Sigmoid colon (tissue), 7 donors: ENCODE data around the gene SIM2. TPM values are rescaled to one million over a fixed set of nuclear protein-coding genes. Genes with fewer than 3 reads are reported as not detected.

Experiments used
- DNase-seq: peaks from one replicate; pipeline ENCODE4 v3.0.0-alpha.2; 2019
- H3K27ac ChIP-seq, 4 donors: fragments of 200-600 bp; sonication (generic); one replicate each; pipeline ENCODE4 v1.5.1; 2016 to 2019; ENCODE audit warnings: mild to moderate bottlenecking in 1 of 4
- H3K27me3 ChIP-seq, 3 donors: fragments of 200-600 bp; sonication (generic); one replicate each; pipeline ENCODE4 v1.5.1; 2019; ENCODE audit warnings: mild to moderate bottlenecking in 1 of 3
- H3K36me3 ChIP-seq, 4 donors: fragments of 200-600 bp; sonication (generic); one replicate each; pipeline ENCODE4 v1.5.1; 2016 to 2019
- H3K4me1 ChIP-seq, 4 donors: fragments of 200-600 bp; sonication (generic); one replicate each; pipeline ENCODE4 v1.5.1; 2017 to 2019
- H3K4me3 ChIP-seq, 4 donors: fragments of 200-600 bp; sonication (generic); one replicate each; pipeline ENCODE4 v1.5.1; 2017 to 2019; ENCODE audit warnings: mild to moderate bottlenecking in 2 of 4, moderate library complexity in 1 of 4
- H3K9me3 ChIP-seq, 4 donors: fragments of 200-600 bp in 3 of 4; sonication (generic) in 3 of 4; one replicate each; pipeline versions ENCODE4 v1.5.1 to v1.6.1; 2013 to 2019
- EP300 ChIP-seq, 4 donors: sonication (generic); formaldehyde crosslinking; IDR thresholded peaks; one replicate each; pipeline ENCODE4 v1.6.1; 2017; ENCODE audit warnings: antibody characterized with exemption in 4 of 4
- POLR2A ChIP-seq, 2 donors: fragments of 450-650 bp; IDR thresholded peaks; one replicate each; pipeline ENCODE4 v1.6.1; 2016; ENCODE audit warnings: antibody characterized with exemption in 2 of 2, mild to moderate bottlenecking in 2 of 2, moderate library complexity in 2 of 2
- POLR2AphosphoS5 ChIP-seq, 4 donors: sonication (generic); formaldehyde crosslinking; IDR thresholded peaks; one replicate each; pipeline ENCODE4 v1.6.1; 2017; ENCODE audit warnings: antibody characterized with exemption in 4 of 4
- WGBS, 2 donors: extraction: QIAGEN DNeasy Blood & Tissue Kit; methylation state at CpG; one replicate each; pipeline ENCODE4 v1.1.7; 2013; 5-methylcytosine and 5-hydroxymethylcytosine counted together
- intact Hi-C: fragments of 100-400 bp; cut with DNase I; formaldehyde crosslinking; loops from one replicate; pipeline ENCODE4 v1.15.1; 2023
- polyA plus RNA-seq, 3 donors: library from polyadenylated mRNA; stranded (reverse); fragments of 200-250 nt; gene quantifications; one replicate each; pipeline ENCODE4 v1.2.3, GENCODE V29; 2013
- total RNA-seq, 4 donors: library from RNA; depleted of rRNA; stranded (reverse); fragments of >200 nt; gene quantifications; one replicate each; pipeline ENCODE4 v1.1.0, GENCODE V29; 2016
- TF ChIP-seq, protein P1 (sequence below), 4 experiments: fragments of 450-650 bp in 3 of 4; fragments of 200-600 bp in 1 of 4; IDR thresholded peaks; one replicate each; pipeline ENCODE4 v1.5.1; 2016 to 2019; ENCODE audit warnings: antibody characterized with exemption in 4 of 4, mild to moderate bottlenecking in 3 of 4, moderate library complexity in 2 of 4
- donor health status: healthy with polysubstance abuse.
- donor health status: Bipolar disorder and iron deficiency.
- donor health status: healthy.

The SIM2 gene
- total and polyA plus RNA-seq, 7 donors = 0.01 to 0.60 TPM; not detected in 5

DNA sequence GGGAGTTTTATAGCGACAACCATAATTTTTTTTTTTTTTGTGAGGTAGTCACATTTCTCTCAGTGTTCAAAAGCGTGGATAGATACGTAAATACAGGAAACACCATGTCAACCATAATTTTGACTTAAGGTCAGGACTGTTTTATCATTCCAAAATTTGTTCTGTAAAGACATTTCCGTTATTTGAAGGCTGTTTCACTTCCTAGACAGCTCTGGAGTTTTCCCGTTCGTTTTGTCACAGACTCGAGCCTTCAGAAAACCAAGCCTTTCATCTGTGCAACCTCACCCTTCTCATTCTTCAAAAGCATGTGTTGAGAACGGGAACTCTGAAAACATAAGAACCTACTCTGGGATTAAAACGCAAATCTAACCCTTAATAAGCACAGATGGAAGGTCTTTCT is 17.9 kb downstream of the SIM2 start:
- Histone ChIP-seq H3K27ac (no peak overlapping the region), H3K27me3 (peaks cover 0 to 88% (median 43%) of the 10 kb centered on the region in 3 donors), H3K4me1 (no peaks in the 10 kb centered on the region), H3K36me3 (no peaks in the 10 kb centered on the region), H3K9me3 (no peaks in the 10 kb centered on the region), H3K4me3 (no peak overlapping the region)
- WGBS, 2 donors = 59 to 85% methylated on average over 9 of the region's 9 CpGs
- no peak for DNase-seq
- intact Hi-C loops = no loop called here
- TF ChIP-seq POLR2A (IDR thresholded peaks at IDR 0.05) (no peak), POLR2AphosphoS5 (IDR thresholded peaks at IDR 0.05) (no peak)

DNA sequence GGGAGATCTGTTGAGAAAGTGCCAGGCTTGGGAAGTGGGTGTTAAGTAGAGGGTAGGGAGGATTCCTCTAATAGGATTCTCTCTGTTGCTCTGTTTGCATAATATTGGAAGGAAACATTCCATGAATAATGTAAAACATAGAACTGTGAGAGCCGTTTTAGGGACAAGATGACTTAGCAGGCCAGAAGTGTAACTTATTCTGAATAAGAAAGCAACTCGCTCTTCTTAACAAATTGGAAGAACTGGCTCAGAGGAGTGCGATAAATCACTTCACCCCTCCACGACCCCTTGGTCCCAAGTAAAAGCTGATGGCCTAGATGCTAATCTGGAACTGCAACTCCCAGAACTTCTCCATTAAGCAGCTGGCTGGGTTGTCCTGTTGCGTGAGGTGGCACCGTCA is 19.1 kb downstream of the SIM2 start:
- Histone ChIP-seq H3K36me3 (no peaks in the 10 kb centered on the region), H3K4me1 (no peaks in the 10 kb centered on the region), H3K27ac (no peak overlapping the region), H3K9me3 (no peaks in the 10 kb centered on the region), H3K27me3 (peaks cover 0 to 86% (median 33%) of the 10 kb centered on the region in 3 donors), H3K4me3 (no peak overlapping the region)
- no peak for TF ChIP-seq POLR2A (IDR thresholded peaks at IDR 0.05)
- TF ChIP-seq EP300 (IDR thresholded peaks at IDR 0.05) = no peak
- TF ChIP-seq POLR2AphosphoS5 (IDR thresholded peaks at IDR 0.05) = no peak
- TF ChIP-seq, protein P1, sequence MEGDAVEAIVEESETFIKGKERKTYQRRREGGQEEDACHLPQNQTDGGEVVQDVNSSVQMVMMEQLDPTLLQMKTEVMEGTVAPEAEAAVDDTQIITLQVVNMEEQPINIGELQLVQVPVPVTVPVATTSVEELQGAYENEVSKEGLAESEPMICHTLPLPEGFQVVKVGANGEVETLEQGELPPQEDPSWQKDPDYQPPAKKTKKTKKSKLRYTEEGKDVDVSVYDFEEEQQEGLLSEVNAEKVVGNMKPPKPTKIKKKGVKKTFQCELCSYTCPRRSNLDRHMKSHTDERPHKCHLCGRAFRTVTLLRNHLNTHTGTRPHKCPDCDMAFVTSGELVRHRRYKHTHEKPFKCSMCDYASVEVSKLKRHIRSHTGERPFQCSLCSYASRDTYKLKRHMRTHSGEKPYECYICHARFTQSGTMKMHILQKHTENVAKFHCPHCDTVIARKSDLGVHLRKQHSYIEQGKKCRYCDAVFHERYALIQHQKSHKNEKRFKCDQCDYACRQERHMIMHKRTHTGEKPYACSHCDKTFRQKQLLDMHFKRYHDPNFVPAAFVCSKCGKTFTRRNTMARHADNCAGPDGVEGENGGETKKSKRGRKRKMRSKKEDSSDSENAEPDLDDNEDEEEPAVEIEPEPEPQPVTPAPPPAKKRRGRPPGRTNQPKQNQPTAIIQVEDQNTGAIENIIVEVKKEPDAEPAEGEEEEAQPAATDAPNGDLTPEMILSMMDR (IDR thresholded peaks at IDR 0.05) = no peak
- intact Hi-C loops = no loop called here
- 88 to 93% methylated on average over 6 of the region's 6 CpGs for WGBS, 2 donors
- peak; percentile 13 for DNase-seq

DNA sequence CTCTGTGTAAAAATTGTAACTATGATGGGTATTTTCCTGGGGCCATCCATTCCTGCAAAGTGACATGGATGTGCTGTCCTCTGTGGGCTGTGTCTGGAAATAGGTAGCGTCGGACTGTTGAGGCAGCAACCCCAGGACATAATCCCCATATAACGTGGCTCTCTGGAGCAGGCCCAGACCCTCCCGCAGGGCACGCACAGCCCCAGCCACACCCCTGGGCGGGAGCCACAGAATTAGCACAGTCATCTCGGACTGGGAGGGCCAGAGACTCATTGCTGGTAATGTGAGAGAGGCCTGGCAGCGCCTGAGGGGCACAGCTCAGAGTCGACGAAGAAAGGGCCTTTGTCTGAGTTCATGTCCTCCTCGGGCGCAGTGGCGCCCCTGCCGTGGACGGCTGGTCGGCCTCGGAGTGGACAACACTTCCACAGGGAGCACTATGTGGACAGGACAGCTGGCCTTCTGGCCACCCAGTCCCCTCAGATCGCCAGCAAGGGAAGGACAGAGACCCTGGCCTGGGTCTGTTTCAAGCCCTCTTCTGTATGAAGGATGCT is 20.1 kb downstream of the SIM2 start:
- WGBS, 2 donors = 18 to 69% methylated on average over 18 of the region's 18 CpGs
- no peaks in the 10 kb centered on the region for H3K4me1 ChIP-seq
- DNase-seq = peak; percentile 61
- H3K27ac ChIP-seq = peak overlapping the region in 1 of 4 donors; percentile 53
- intact Hi-C loops = no loop called here
- peaks cover 0 to 79% (median 24%) of the 10 kb centered on the region in 3 donors for H3K27me3 ChIP-seq
- H3K4me3 ChIP-seq = no peak overlapping the region
- TF ChIP-seq POLR2A (IDR thresholded peaks at IDR 0.05) = no peak
- no peak for TF ChIP-seq POLR2AphosphoS5 (IDR thresholded peaks at IDR 0.05)
- TF ChIP-seq, protein P1 (IDR thresholded peaks at IDR 0.05) = no peak
- TF ChIP-seq EP300 (IDR thresholded peaks at IDR 0.05) = no peak
- no peaks in the 10 kb centered on the region for H3K9me3 ChIP-seq
- H3K36me3 ChIP-seq = no peaks in the 10 kb centered on the region

GRCh38 chr21:36719614-36720013 is 20.7 kb downstream of the SIM2 start:
- Histone ChIP-seq H3K36me3 (no peaks in the 10 kb centered on the region), H3K27ac (no peak overlapping the region), H3K4me3 (no peak overlapping the region), H3K4me1 (no peaks in the 10 kb centered on the region), H3K9me3 (no peaks in the 10 kb centered on the region), H3K27me3 (peaks cover 0 to 73% (median 19%) of the 10 kb centered on the region in 3 donors)
- TF ChIP-seq, protein P1 (IDR thresholded peaks at IDR 0.05) = no peak
- TF ChIP-seq EP300 (IDR thresholded peaks at IDR 0.05) = no peak
- no peak for TF ChIP-seq POLR2A (IDR thresholded peaks at IDR 0.05)
- TF ChIP-seq POLR2AphosphoS5 (IDR thresholded peaks at IDR 0.05) = no peak
- peak; percentile 20 for DNase-seq
- WGBS, 2 donors = 26 to 75% methylated on average over 10 of the region's 10 CpGs
- intact Hi-C loops = no loop called here

DNA sequence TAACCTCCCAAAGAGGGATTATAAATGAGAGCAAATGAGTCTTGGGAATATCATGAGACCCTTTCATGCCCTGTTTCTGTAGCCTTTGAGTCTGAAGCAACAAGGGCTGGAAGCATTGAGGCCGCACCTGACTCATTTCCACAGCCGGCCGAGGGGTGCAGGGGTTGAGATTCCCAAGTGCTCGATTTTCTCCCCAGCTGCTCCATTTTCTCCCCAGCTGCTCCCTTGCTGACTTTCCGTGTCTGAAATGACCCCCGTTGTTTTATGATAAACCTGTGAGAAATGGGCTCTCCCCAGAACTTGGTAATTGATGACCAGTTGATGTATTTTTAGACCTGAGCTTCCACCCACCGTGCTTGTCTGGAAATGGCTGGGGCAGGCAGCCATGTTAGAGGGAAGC is 22.9 kb downstream of the SIM2 start:
- Histone ChIP-seq H3K36me3 (no peaks in the 10 kb centered on the region), H3K27me3 (peaks cover 0 to 51% (median 10%) of the 10 kb centered on the region in 3 donors), H3K27ac (no peak overlapping the region), H3K4me1 (no peaks in the 10 kb centered on the region), H3K4me3 (no peak overlapping the region), H3K9me3 (no peaks in the 10 kb centered on the region)
- peak; percentile 32 for DNase-seq
- TF ChIP-seq EP300 (IDR thresholded peaks at IDR 0.05) = no peak
- no peak for TF ChIP-seq POLR2A (IDR thresholded peaks at IDR 0.05)
- TF ChIP-seq POLR2AphosphoS5 (IDR thresholded peaks at IDR 0.05) = no peak
- TF ChIP-seq, protein P1 (IDR thresholded peaks at IDR 0.05) = no peak
- 94% methylated on average over 7 of the region's 7 CpGs for WGBS, 2 donors
- intact Hi-C loops = no loop called here
